Kidney epithelial cell (primary cell): Measurements from ENCODE around the gene ZDHHC21. TPM values are rescaled to one million over a fixed set of nuclear protein-coding genes. Genes with fewer than 3 reads are reported as not detected.

Experiments
- DNase-seq: peaks from one replicate; pipeline ENCODE4 v3.0.0-alpha.2; 2010; ENCODE audit warnings: low read depth
- H3K27me3 ChIP-seq: 2 replicates; pipeline ENCODE4 v1.6.0; 2011; ENCODE audit warnings: low read length; ENCODE audit not compliant: control insufficient read depth, insufficient read depth
- H3K36me3 ChIP-seq: 2 replicates; pipeline ENCODE4 v1.5.1; 2011; ENCODE audit warnings: low read length; ENCODE audit not compliant: control insufficient read depth, insufficient read depth
- H3K4me3 ChIP-seq: 2 replicates; pipeline ENCODE4 v1.5.1; 2011; ENCODE audit warnings: low read depth, mild to moderate bottlenecking, control low read depth, low read length
- CTCF ChIP-seq: IDR thresholded peaks from 2 replicates; pipeline ENCODE4 v1.5.1; 2011; ENCODE audit warnings: mild to moderate bottlenecking, moderate library complexity, low read length, control low read depth, inconsistent platforms; ENCODE audit not compliant: insufficient read depth, poor library complexity, severe bottlenecking
- total RNA-seq: library from RNA; depleted of rRNA; stranded (reverse); fragments of >200 nt; gene quantifications from 2 replicates; pipeline ENCODE4 v1.2.3, GENCODE V29; 2015

Gene ZDHHC21
- total RNA-seq, 1 donor from 2014 or later: 7.7 TPM

GRCh38 chr9:14565352-14566016 lies 127.7 kb downstream of the ZDHHC21 start:
- H3K4me3 ChIP-seq: no peak overlapping the region
- DNase-seq: no peak
- H3K36me3 ChIP-seq: no peaks in the 10 kb centered on the region
- no peak for TF ChIP-seq CTCF
- H3K27me3 ChIP-seq: no peaks in the 10 kb centered on the region

GRCh38 chr9:14563902-14564624 lies 129.2 kb downstream of the ZDHHC21 start:
- H3K36me3 ChIP-seq: no peaks in the 10 kb centered on the region
- no peak for DNase-seq

GRCh38 chr9:14561929-14562405 lies 131.3 kb downstream of the ZDHHC21 start:
- Histone ChIP-seq H3K4me3 (no peak overlapping the region), H3K27me3 (no peaks in the 10 kb centered on the region), H3K36me3 (no peaks in the 10 kb centered on the region)
- no peak for TF ChIP-seq CTCF
- no peak for DNase-seq

More at GRCh38 chr9:14563902-14564624, 129.2 kb downstream of the ZDHHC21 start:
- Histone ChIP-seq H3K27me3 (no peaks in the 10 kb centered on the region), H3K4me3 (no peak overlapping the region)
- no peak for TF ChIP-seq CTCF

Other genes starting within 250 kb of the ZDHHC21 start
- not detected in 2 replicates for gene CER1, start 29.3 kb upstream of the ZDHHC21 start, total RNA-seq
- 0.75 and 1.0 TPM in 2 replicates for gene FREM1, start 217.0 kb upstream of the ZDHHC21 start, total RNA-seq